ENCODE measurements around the gene ZNF608. TPM values are rescaled to one million over a fixed set of nuclear protein-coding genes. Genes with fewer than 3 reads are reported as not detected.

ZNF608 gene
- total and polyA plus RNA-seq, 4 donors: 4.3 to 13.2 (median 8.0) TPM

GRCh38 chr5:124780011-124780410 lies 33.6 kb upstream of the ZNF608 start:
- Histone ChIP-seq H3K36me3 (ENCODE audit: control insufficient read depth in 1 of 2, insufficient read depth in 2 of 2, low read length in 1 of 2) (no peaks in the 10 kb centered on the region), H3K27ac (ENCODE audit: low read depth in 1 of 2, low read length in 2 of 2) (no peak overlapping the region), H3K4me1 (ENCODE audit: control insufficient read depth in 1 of 2, insufficient read depth in 2 of 2, low read length in 2 of 2) (no peaks in the 10 kb centered on the region), H3K27me3 (ENCODE audit: control insufficient read depth in 1 of 2, insufficient read depth in 2 of 2, low read length in 1 of 2) (no peaks in the 10 kb centered on the region), H3K4me3 (ENCODE audit: low read length in 2 of 2) (no peak overlapping the region), H3K9me3 (ENCODE audit: control insufficient read depth, low read length) (no peaks in the 10 kb centered on the region)
- ATAC-seq (ENCODE audit: low FRiP score) (no peak), DNase-seq (no peak)
- intact Hi-C loops (cut with DNase I): no loop called here
- 88 to 90% methylated on average over 4 of the region's 4 CpGs for WGBS, 2 donors

GRCh38 chr5:124773315-124774311 lies 27.2 kb upstream of the ZNF608 start:
- DNase-seq (no peak), ATAC-seq (ENCODE audit: low FRiP score) (no peak)
- WGBS, 2 donors: 70 to 71% methylated on average over 5 of the region's 5 CpGs
- H3K27me3 ChIP-seq (ENCODE audit: control insufficient read depth in 1 of 2, insufficient read depth in 2 of 2, low read length in 1 of 2): peaks cover 0 to 1% of the 10 kb centered on the region in 2 donors
- H3K27ac ChIP-seq (ENCODE audit: low read depth in 1 of 2, low read length in 2 of 2): no peak overlapping the region
- no peaks in the 10 kb centered on the region for H3K9me3 ChIP-seq (ENCODE audit: control insufficient read depth, low read length)
- intact Hi-C loops (cut with DNase I): no loop called here
- no peaks in the 10 kb centered on the region for H3K4me1 ChIP-seq (ENCODE audit: control insufficient read depth in 1 of 2, insufficient read depth in 2 of 2, low read length in 2 of 2)
- H3K36me3 ChIP-seq (ENCODE audit: control insufficient read depth in 1 of 2, insufficient read depth in 2 of 2, low read length in 1 of 2): no peaks in the 10 kb centered on the region
- H3K4me3 ChIP-seq (ENCODE audit: low read length in 2 of 2): no peak overlapping the region

GRCh38 chr5:124772457-124773200 lies 26.2 kb upstream of the ZNF608 start:
- 92 to 96% methylated on average over 1 of the region's 1 CpG for WGBS, 2 donors
- Histone ChIP-seq H3K27ac (ENCODE audit: low read depth in 1 of 2, low read length in 2 of 2) (no peak overlapping the region), H3K4me3 (ENCODE audit: low read length in 2 of 2) (no peak overlapping the region), H3K36me3 (ENCODE audit: control insufficient read depth in 1 of 2, insufficient read depth in 2 of 2, low read length in 1 of 2) (no peaks in the 10 kb centered on the region), H3K9me3 (ENCODE audit: control insufficient read depth, low read length) (no peaks in the 10 kb centered on the region), H3K27me3 (ENCODE audit: control insufficient read depth in 1 of 2, insufficient read depth in 2 of 2, low read length in 1 of 2) (peaks cover 0 to 1% of the 10 kb centered on the region in 2 donors), H3K4me1 (ENCODE audit: control insufficient read depth in 1 of 2, insufficient read depth in 2 of 2, low read length in 2 of 2) (no peaks in the 10 kb centered on the region)
- intact Hi-C loops (cut with DNase I): no loop called here
- ATAC-seq (ENCODE audit: low FRiP score): no peak
- DNase-seq: no peak

GRCh38 chr5:124771761-124772160 lies 25.3 kb upstream of the ZNF608 start:
- WGBS, 2 donors: 94 to 98% methylated on average over 3 of the region's 3 CpGs
- Histone ChIP-seq H3K4me1 (ENCODE audit: control insufficient read depth in 1 of 2, insufficient read depth in 2 of 2, low read length in 2 of 2) (no peaks in the 10 kb centered on the region), H3K9me3 (ENCODE audit: control insufficient read depth, low read length) (no peaks in the 10 kb centered on the region), H3K4me3 (ENCODE audit: low read length in 2 of 2) (no peak overlapping the region), H3K27ac (ENCODE audit: low read depth in 1 of 2, low read length in 2 of 2) (no peak overlapping the region), H3K36me3 (ENCODE audit: control insufficient read depth in 1 of 2, insufficient read depth in 2 of 2, low read length in 1 of 2) (no peaks in the 10 kb centered on the region), H3K27me3 (ENCODE audit: control insufficient read depth in 1 of 2, insufficient read depth in 2 of 2, low read length in 1 of 2) (peaks cover 0 to 1% of the 10 kb centered on the region in 2 donors)
- intact Hi-C loops (cut with DNase I): no loop called here
- DNase-seq (no peak), ATAC-seq (ENCODE audit: low FRiP score) (no peak)

- no peak overlapping the region for H3K4me3 ChIP-seq (ENCODE audit: low read length in 2 of 2)
- intact Hi-C loops (cut with DNase I): no loop called here
- no peaks in the 10 kb centered on the region for H3K36me3 ChIP-seq (ENCODE audit: control insufficient read depth in 1 of 2, insufficient read depth in 2 of 2, low read length in 1 of 2)
- DNase-seq: no peak
- H3K9me3 ChIP-seq (ENCODE audit: control insufficient read depth, low read length): no peaks in the 10 kb centered on the region
- no peaks in the 10 kb centered on the region for H3K4me1 ChIP-seq (ENCODE audit: control insufficient read depth in 1 of 2, insufficient read depth in 2 of 2, low read length in 2 of 2)
- H3K27ac ChIP-seq (ENCODE audit: low read depth in 1 of 2, low read length in 2 of 2): no peak overlapping the region
- WGBS, 2 donors: 4% methylated on average over 3 of the region's 3 CpGs
- no peak for ATAC-seq (ENCODE audit: low FRiP score)
- H3K27me3 ChIP-seq (ENCODE audit: control insufficient read depth in 1 of 2, insufficient read depth in 2 of 2, low read length in 1 of 2): peaks cover 0 to under 1% of the 10 kb centered on the region in 2 donors
Measured at GRCh38 chr5:124764992-124765611, 18.7 kb upstream of the ZNF608 start.

GRCh38 chr5:124764585-124764984 lies 18.1 kb upstream of the ZNF608 start:
- Histone ChIP-seq H3K27me3 (ENCODE audit: control insufficient read depth in 1 of 2, insufficient read depth in 2 of 2, low read length in 1 of 2) (no peaks in the 10 kb centered on the region), H3K27ac (ENCODE audit: low read depth in 1 of 2, low read length in 2 of 2) (no peak overlapping the region), H3K9me3 (ENCODE audit: control insufficient read depth, low read length) (no peaks in the 10 kb centered on the region), H3K36me3 (ENCODE audit: control insufficient read depth in 1 of 2, insufficient read depth in 2 of 2, low read length in 1 of 2) (no peaks in the 10 kb centered on the region), H3K4me3 (ENCODE audit: low read length in 2 of 2) (no peak overlapping the region), H3K4me1 (ENCODE audit: control insufficient read depth in 1 of 2, insufficient read depth in 2 of 2, low read length in 2 of 2) (no peaks in the 10 kb centered on the region)
- intact Hi-C loops (cut with DNase I): no loop called here
- 87 to 91% methylated on average over 1 of the region's 1 CpG for WGBS, 2 donors
- ATAC-seq (ENCODE audit: low FRiP score) (no peak), DNase-seq (no peak)

GRCh38 chr5:124761010-124761409 lies 14.6 kb upstream of the ZNF608 start:
- DNase-seq (no peak), ATAC-seq (ENCODE audit: low FRiP score) (no peak)
- Histone ChIP-seq H3K36me3 (ENCODE audit: control insufficient read depth in 1 of 2, insufficient read depth in 2 of 2, low read length in 1 of 2) (no peaks in the 10 kb centered on the region), H3K27me3 (ENCODE audit: control insufficient read depth in 1 of 2, insufficient read depth in 2 of 2, low read length in 1 of 2) (no peaks in the 10 kb centered on the region), H3K4me1 (ENCODE audit: control insufficient read depth in 1 of 2, insufficient read depth in 2 of 2, low read length in 2 of 2) (no peaks in the 10 kb centered on the region), H3K27ac (ENCODE audit: low read depth in 1 of 2, low read length in 2 of 2) (no peak overlapping the region), H3K4me3 (ENCODE audit: low read length in 2 of 2) (no peak overlapping the region), H3K9me3 (ENCODE audit: control insufficient read depth, low read length) (no peaks in the 10 kb centered on the region)
- intact Hi-C loops (cut with DNase I): no loop called here
- 86 to 93% methylated on average over 4 of the region's 4 CpGs for WGBS, 2 donors

GRCh38 chr5:124760608-124761007 lies 14.2 kb upstream of the ZNF608 start:
- no peaks in the 10 kb centered on the region for H3K36me3 ChIP-seq (ENCODE audit: control insufficient read depth in 1 of 2, insufficient read depth in 2 of 2, low read length in 1 of 2)
- no peak overlapping the region for H3K27ac ChIP-seq (ENCODE audit: low read depth in 1 of 2, low read length in 2 of 2)
- no peaks in the 10 kb centered on the region for H3K4me1 ChIP-seq (ENCODE audit: control insufficient read depth in 1 of 2, insufficient read depth in 2 of 2, low read length in 2 of 2)
- intact Hi-C loops (cut with DNase I): no loop called here
- no peak for DNase-seq
- H3K4me3 ChIP-seq (ENCODE audit: low read length in 2 of 2): no peak overlapping the region
- ATAC-seq (ENCODE audit: low FRiP score): no peak
- H3K27me3 ChIP-seq (ENCODE audit: control insufficient read depth in 1 of 2, insufficient read depth in 2 of 2, low read length in 1 of 2): no peaks in the 10 kb centered on the region
- H3K9me3 ChIP-seq (ENCODE audit: control insufficient read depth, low read length): no peaks in the 10 kb centered on the region
